HCT116 (cell line): ENCODE measurements around the gene NCCRP1.

Source experiments
- EZH2 ChIP-seq: fragments of 200-600 bp; sonication (generic); IDR thresholded peaks from 2 replicates; pipeline ENCODE4 v1.6.1; 2017; ENCODE audit warnings: antibody characterized with exemption, mixed run types
- EZH2phosphoT487 ChIP-seq: fragments of 200-600 bp; IDR thresholded peaks from 2 replicates; pipeline ENCODE4 v1.6.1; 2018; ENCODE audit warnings: antibody characterized with exemption, borderline replicate concordance
- JUND ChIP-seq: IDR thresholded peaks from 2 replicates; pipeline ENCODE4 v1.6.1; 2012
- MAX ChIP-seq: IDR thresholded peaks from 2 replicates; pipeline ENCODE4 v1.6.1; 2012
- POLR2AphosphoS5 ChIP-seq: IDR thresholded peaks from 2 replicates; pipeline ENCODE4 v1.6.1; 2011; ENCODE audit warnings: mild to moderate bottlenecking, low read depth, low read length, moderate library complexity
- TF ChIP-seq, protein P1 (sequence below), 3 experiments: fragments of 200-600 bp in 1 of 3; sonication (generic) in 1 of 3; IDR thresholded peaks in 2 of 3; conservative IDR thresholded peaks in 1 of 3; 2 replicates each; pipeline ENCODE4 v1.5.1; 2012 to 2017; ENCODE audit warnings: low read depth in 2 of 3, low read length in 2 of 3, antibody characterized with exemption in 1 of 3, borderline replicate concordance in 1 of 3, control low read depth in 1 of 3, mild to moderate bottlenecking in 1 of 3, mixed read lengths in 1 of 3, mixed run types in 1 of 3, moderate library complexity in 1 of 3; ENCODE audit not compliant: insufficient read depth in 1 of 3

- TF ChIP-seq JUND (no peak), MAX (no peak), POLR2AphosphoS5 (no peak), EZH2 (no peak), EZH2phosphoT487 (no peak)
- TF ChIP-seq, protein P1, sequence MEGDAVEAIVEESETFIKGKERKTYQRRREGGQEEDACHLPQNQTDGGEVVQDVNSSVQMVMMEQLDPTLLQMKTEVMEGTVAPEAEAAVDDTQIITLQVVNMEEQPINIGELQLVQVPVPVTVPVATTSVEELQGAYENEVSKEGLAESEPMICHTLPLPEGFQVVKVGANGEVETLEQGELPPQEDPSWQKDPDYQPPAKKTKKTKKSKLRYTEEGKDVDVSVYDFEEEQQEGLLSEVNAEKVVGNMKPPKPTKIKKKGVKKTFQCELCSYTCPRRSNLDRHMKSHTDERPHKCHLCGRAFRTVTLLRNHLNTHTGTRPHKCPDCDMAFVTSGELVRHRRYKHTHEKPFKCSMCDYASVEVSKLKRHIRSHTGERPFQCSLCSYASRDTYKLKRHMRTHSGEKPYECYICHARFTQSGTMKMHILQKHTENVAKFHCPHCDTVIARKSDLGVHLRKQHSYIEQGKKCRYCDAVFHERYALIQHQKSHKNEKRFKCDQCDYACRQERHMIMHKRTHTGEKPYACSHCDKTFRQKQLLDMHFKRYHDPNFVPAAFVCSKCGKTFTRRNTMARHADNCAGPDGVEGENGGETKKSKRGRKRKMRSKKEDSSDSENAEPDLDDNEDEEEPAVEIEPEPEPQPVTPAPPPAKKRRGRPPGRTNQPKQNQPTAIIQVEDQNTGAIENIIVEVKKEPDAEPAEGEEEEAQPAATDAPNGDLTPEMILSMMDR (IDR thresholded peaks at IDR 0.05 in 2 of 3, conservative IDR thresholded peaks at IDR 0.05 in 1 of 3; ENCODE audit: borderline replicate concordance in 1 of 3, insufficient read depth in 1 of 3, low read depth in 2 of 3, low read length in 2 of 3) = no peak
Measured at GRCh38 chr19:39186391-39186790, 10.4 kb upstream of the NCCRP1 start.
